ENCODE data around the gene SYCP2.

- no peak for TF ChIP-seq CTCF (IDR thresholded peaks at IDR 0.05)
- TF ChIP-seq POLR2AphosphoS5 (IDR thresholded peaks at IDR 0.05) = no peak
- TF ChIP-seq POLR2A (IDR thresholded peaks at IDR 0.05) = no peak
- TF ChIP-seq EP300 (IDR thresholded peaks at IDR 0.05) = no peak
These were observed 4.8 kb upstream of the SYCP2 start for GRCh38 chr20:59938221-59938620.

Data from sigmoid colon (tissue), 4 donors.